GM12873 (cell line): Measurements from ENCODE around the gene FBLN2.

Experiments used
- CTCF ChIP-seq: IDR thresholded peaks from 2 replicates; pipeline ENCODE4 v1.5.1; 2012; ENCODE audit warnings: low read depth, mild to moderate bottlenecking, moderate library complexity, low read length, control low read depth; ENCODE audit not compliant: insufficient read depth; ENCODE audit errors: missing control alignments

FBLN2 gene

GRCh38 chr3:13569641-13570390, 20.9 kb downstream of the FBLN2 start:
- no peak for TF ChIP-seq CTCF

GRCh38 chr3:13570391-13571194, 21.7 kb downstream of the FBLN2 start:
- TF ChIP-seq CTCF: no peak

- TF ChIP-seq CTCF: no peak
Measured at GRCh38 chr3:13571264-13571663, 22.3 kb downstream of the FBLN2 start.

GRCh38 chr3:13571831-13572750, 23.2 kb downstream of the FBLN2 start:
- no peak for TF ChIP-seq CTCF

- TF ChIP-seq CTCF: no peak
Measured at GRCh38 chr3:13572926-13573623, 24.1 kb downstream of the FBLN2 start.

GRCh38 chr3:13574083-13574797, 25.3 kb downstream of the FBLN2 start:
- no peak for TF ChIP-seq CTCF
